ENCODE measurements around the gene OR7C1.
"Not testable (repeated sequence)": the region's sequence is repeated elsewhere in the genome, so short reads cannot be mapped to it uniquely, and the experiment has no call there.

OR7C1 gene

GRCh38 chr19:14784730-14785101 lies 50.3 kb downstream of the OR7C1 start:
- DNase-seq = peak; percentile 53 to 63

- not testable (repeated sequence) for DNase-seq
Measured at GRCh38 chr19:14783410-14783998, 51.5 kb downstream of the OR7C1 start.

- DNase-seq = no peak
Measured at GRCh38 chr19:14782626-14783409, 52.2 kb downstream of the OR7C1 start.

GRCh38 chr19:14781713-14782536 lies 53.1 kb downstream of the OR7C1 start:
- not testable (repeated sequence) for DNase-seq

- DNase-seq = not testable (repeated sequence)
Measured at GRCh38 chr19:14780622-14781225, 54.3 kb downstream of the OR7C1 start.

GRCh38 chr19:14779151-14779550 lies 55.8 kb downstream of the OR7C1 start:
- no peak for DNase-seq

- not testable (repeated sequence) for DNase-seq
Measured at GRCh38 chr19:14778110-14778845, 56.7 kb downstream of the OR7C1 start, which contains the start of gene ADGRE2. TSS of gene ADGRE2 (minus strand) at chr19:14778560. CDS start at chr19:14776756, 1,804 bp downstream.

- not testable (repeated sequence) for DNase-seq
Measured at GRCh38 chr19:14777645-14778044, 57.3 kb downstream of the OR7C1 start.

GRCh38 chr19:14775869-14776586 lies 59.0 kb downstream of the OR7C1 start:
- DNase-seq = no peak

- not testable (repeated sequence) for DNase-seq
Measured at GRCh38 chr19:14775326-14775725, 59.7 kb downstream of the OR7C1 start.

GRCh38 chr19:14774373-14774772 lies 60.6 kb downstream of the OR7C1 start:
- no peak for DNase-seq

GRCh38 chr19:14773722-14774121 lies 61.3 kb downstream of the OR7C1 start:
- DNase-seq = not testable (repeated sequence)

- no peak for DNase-seq
Measured at GRCh38 chr19:14772995-14773394, 62.0 kb downstream of the OR7C1 start.

GRCh38 chr19:14772467-14772866 lies 62.5 kb downstream of the OR7C1 start:
- DNase-seq = no peak

- no peak for DNase-seq
Measured at GRCh38 chr19:14770944-14771839, 63.8 kb downstream of the OR7C1 start.

- DNase-seq = no peak
Measured at GRCh38 chr19:14770136-14770535, 64.8 kb downstream of the OR7C1 start.

- no peak for DNase-seq
Measured at GRCh38 chr19:14769201-14769600, 65.8 kb downstream of the OR7C1 start.

- no peak for DNase-seq
Measured at GRCh38 chr19:14768001-14768400, 67.0 kb downstream of the OR7C1 start.

GRCh38 chr19:14767466-14767971 lies 67.5 kb downstream of the OR7C1 start:
- no peak for DNase-seq

- not testable (repeated sequence) for DNase-seq
Measured at GRCh38 chr19:14765841-14766240, 69.1 kb downstream of the OR7C1 start.

Data from activated T-cell treated with anti-CD3 and anti-CD28 coated beads, Interleukin-2, amount 50 U/mL, for 48 hours (primary cell).